Measurements from ENCODE around the gene MAB21L1.

MAB21L1 gene

DNA sequence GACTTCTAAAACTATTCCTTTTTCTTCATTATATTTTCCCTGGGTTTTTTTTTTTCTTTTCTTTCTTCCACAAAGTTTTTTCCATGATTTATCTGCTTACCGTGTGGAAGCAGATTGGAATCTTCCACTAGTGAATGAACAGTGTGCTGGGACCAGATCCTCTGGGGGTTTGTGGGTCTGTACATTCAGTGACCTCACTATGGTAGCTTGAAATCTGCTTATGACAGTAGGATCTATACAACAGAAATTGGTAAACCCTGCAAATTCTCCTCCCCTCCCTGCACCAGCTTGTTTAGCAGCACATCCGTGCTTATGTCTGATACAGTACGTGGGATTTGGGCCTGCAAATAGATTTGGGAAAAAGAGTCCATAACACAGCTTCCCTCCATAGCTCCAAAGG, 26.0 kb upstream of the MAB21L1 start:
- no peak overlapping the region for H3K4me3 ChIP-seq (ENCODE audit: low read depth, low read length)
- no peak for TF ChIP-seq CTCF (IDR thresholded peaks at IDR 0.05; ENCODE audit: low read depth, low read length)

DNA sequence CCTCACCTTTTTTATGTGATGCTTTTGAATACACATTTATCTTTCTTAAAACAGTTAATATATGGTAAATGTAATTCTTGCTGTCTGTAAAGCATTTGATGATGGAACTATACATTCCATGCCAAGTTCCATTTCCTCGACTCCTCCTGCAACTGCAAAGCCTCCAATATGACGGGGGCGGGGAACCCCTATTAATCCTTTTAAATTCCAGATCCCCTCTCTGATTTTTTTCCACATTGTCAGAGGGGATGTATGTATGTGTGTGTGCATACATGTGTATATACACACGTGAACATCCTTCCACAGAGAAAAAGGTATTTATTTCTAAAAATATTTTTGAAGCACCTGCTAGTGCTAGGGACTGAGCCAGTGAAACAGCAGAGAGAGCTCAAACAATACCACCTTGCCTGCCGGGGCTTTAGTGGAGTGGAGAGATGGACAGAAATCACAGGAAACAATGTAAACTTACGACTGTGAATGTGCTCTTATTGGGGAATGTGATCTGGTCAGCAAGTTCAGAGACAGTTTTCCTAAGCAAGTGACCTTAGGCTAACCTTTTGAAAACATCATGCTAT, 25.3 kb upstream of the MAB21L1 start:
- TF ChIP-seq CTCF (IDR thresholded peaks at IDR 0.05; ENCODE audit: low read depth, low read length), result no peak

GRCh38 chr13:35500144-35500543, 23.7 kb upstream of the MAB21L1 start:
- no peak overlapping the region for H3K4me3 ChIP-seq (ENCODE audit: low read depth, low read length)

More for the DNA sequence above, 25.3 kb upstream of the MAB21L1 start:
- no peak overlapping the region for H3K4me3 ChIP-seq (ENCODE audit: low read depth, low read length)

GRCh38 chr13:35499676-35500075, 23.2 kb upstream of the MAB21L1 start:
- no peak overlapping the region for H3K4me3 ChIP-seq (ENCODE audit: low read depth, low read length)
- no peak for TF ChIP-seq CTCF (IDR thresholded peaks at IDR 0.05; ENCODE audit: low read depth, low read length)

More at GRCh38 chr13:35500144-35500543, 23.7 kb upstream of the MAB21L1 start:
- TF ChIP-seq CTCF (IDR thresholded peaks at IDR 0.05; ENCODE audit: low read depth, low read length), result no peak

- no peak for TF ChIP-seq CTCF (IDR thresholded peaks at IDR 0.05; ENCODE audit: low read depth, low read length)
Observed at GRCh38 chr13:35499196-35499662, 22.7 kb upstream of the MAB21L1 start.

GRCh38 chr13:35498231-35498630, 21.7 kb upstream of the MAB21L1 start:
- H3K4me3 ChIP-seq (ENCODE audit: low read depth, low read length), result no peak overlapping the region
- no peak for TF ChIP-seq CTCF (IDR thresholded peaks at IDR 0.05; ENCODE audit: low read depth, low read length)

More at GRCh38 chr13:35499196-35499662, 22.7 kb upstream of the MAB21L1 start:
- no peak overlapping the region for H3K4me3 ChIP-seq (ENCODE audit: low read depth, low read length)

GRCh38 chr13:35496761-35497386, 20.4 kb upstream of the MAB21L1 start:
- H3K4me3 ChIP-seq (ENCODE audit: low read depth, low read length), result no peak overlapping the region
- TF ChIP-seq CTCF (IDR thresholded peaks at IDR 0.05; ENCODE audit: low read depth, low read length), result no peak
